Prostate gland (tissue), 2 donors: ENCODE results near the gene CCDC83. TPM values are rescaled to one million over a fixed set of nuclear protein-coding genes. Genes with fewer than 3 reads are reported as not detected.

Source experiments
- DNase-seq: peaks from one replicate; pipeline ENCODE4 v3.0.0-alpha.2; 2019; ENCODE audit warnings: low spot score
- H3K27ac ChIP-seq, 2 donors: fragments of 200-600 bp; sonication (generic); 2 replicates each; pipeline ENCODE4 v1.5.1; 2017 to 2019
- H3K27me3 ChIP-seq: fragments of 200-600 bp; sonication (generic); replicated peaks from 2 replicates; pipeline ENCODE4 v1.5.1; 2019; ENCODE audit not compliant: insufficient read depth
- H3K36me3 ChIP-seq, 2 donors: fragments of 200-600 bp; sonication (generic); 1 replicate in 1 of 2; 2 replicates in 1 of 2; pipeline versions ENCODE4 v1.5.1 to v1.8.1; 2017 to 2019
- H3K4me1 ChIP-seq: fragments of 200-600 bp; sonication (generic); replicated peaks from 2 replicates; pipeline ENCODE4 v1.5.1; 2019
- H3K4me3 ChIP-seq, 2 donors: fragments of 200-600 bp; sonication (generic); 2 replicates each; pipeline ENCODE4 v1.5.1; 2017 to 2019
- H3K9me3 ChIP-seq: fragments of 200-600 bp; sonication (generic); 2 replicates; pipeline ENCODE4 v1.5.1; 2017
- CTCF ChIP-seq, 4 experiments: fragments of 200-600 bp in 2 of 4; fragments of 450-650 bp in 2 of 4; sonication (generic) in 2 of 4; IDR thresholded peaks; 1 replicate in 3 of 4; 2 replicates in 1 of 4; pipeline ENCODE4 v1.5.1; 2016 to 2019; ENCODE audit warnings: antibody characterized with exemption in 4 of 4, mild to moderate bottlenecking in 2 of 4, moderate library complexity in 2 of 4
- POLR2A ChIP-seq: fragments of 450-650 bp; IDR thresholded peaks from one replicate; pipeline ENCODE4 v1.6.1; 2016; ENCODE audit warnings: antibody characterized with exemption, mild to moderate bottlenecking
- POLR2AphosphoS5 ChIP-seq: sonication (generic); formaldehyde crosslinking; IDR thresholded peaks from one replicate; pipeline ENCODE4 v1.6.1; 2017; ENCODE audit warnings: antibody characterized with exemption
- WGBS: methylation state at CpG from one replicate; pipeline ENCODE4 v1.1.5; 2018; 5-methylcytosine and 5-hydroxymethylcytosine counted together
- intact Hi-C: fragments of 100-400 bp; cut with DNase I; formaldehyde crosslinking; loops from one replicate; pipeline ENCODE4 v1.14.2; 2022
- total RNA-seq, 2 donors: library from RNA; depleted of rRNA; stranded (reverse); fragments of >200 nt; gene quantifications; one replicate each; pipeline ENCODE4 v1.1.0, GENCODE V29; 2016

Gene CCDC83
- total RNA-seq, 2 donors from 2014 or later: 12.5 TPM; not detected in 1

- Histone ChIP-seq H3K9me3 (no peaks in the 10 kb centered on the region), H3K27me3 (no peaks in the 10 kb centered on the region), H3K27ac (no peak overlapping the region), H3K4me3 (no peak overlapping the region), H3K36me3 (peaks cover 0 to 5% of the 10 kb centered on the region in 2 donors), H3K4me1 (no peaks in the 10 kb centered on the region)
- WGBS: 38% methylated on average over 2 of the region's 2 CpGs
- TF ChIP-seq POLR2A (no peak), CTCF (IDR thresholded peaks at IDR 0.05) (no peak), POLR2AphosphoS5 (no peak)
- intact Hi-C loops: no loop called here
- no peak for DNase-seq
Measured at GRCh38 chr11:85953491-85954143, 98.4 kb downstream of the CCDC83 start.

GRCh38 chr11:85955531-85955930, 100.3 kb downstream of the CCDC83 start:
- intact Hi-C loops: no loop called here
- TF ChIP-seq CTCF (IDR thresholded peaks at IDR 0.05) (no peak), POLR2A (no peak), POLR2AphosphoS5 (no peak)
- H3K27me3 ChIP-seq: no peaks in the 10 kb centered on the region
- no peak overlapping the region for H3K4me3 ChIP-seq
- H3K36me3 ChIP-seq: peaks cover 0 to 5% of the 10 kb centered on the region in 2 donors
- 74% methylated on average over 1 of the region's 1 CpG for WGBS
- no peaks in the 10 kb centered on the region for H3K9me3 ChIP-seq
- no peak overlapping the region for H3K27ac ChIP-seq
- no peak for DNase-seq
- H3K4me1 ChIP-seq: no peaks in the 10 kb centered on the region

- intact Hi-C loops: no loop called here
- no peak overlapping the region for H3K27ac ChIP-seq
- no peak overlapping the region for H3K4me3 ChIP-seq
- TF ChIP-seq POLR2A: no peak
- TF ChIP-seq CTCF (IDR thresholded peaks at IDR 0.05): no peak
- TF ChIP-seq POLR2AphosphoS5: no peak
- no peaks in the 10 kb centered on the region for H3K9me3 ChIP-seq
- DNase-seq: no peak
- H3K4me1 ChIP-seq: no peaks in the 10 kb centered on the region
- WGBS: 77% methylated on average over 3 of the region's 3 CpGs
- H3K27me3 ChIP-seq: no peaks in the 10 kb centered on the region
- peaks cover 0 to 5% of the 10 kb centered on the region in 2 donors for H3K36me3 ChIP-seq
Measured at GRCh38 chr11:85960678-85961077, 105.5 kb downstream of the CCDC83 start.

GRCh38 chr11:85961130-85961529, 105.9 kb downstream of the CCDC83 start:
- H3K27me3 ChIP-seq: no peaks in the 10 kb centered on the region
- H3K4me3 ChIP-seq: no peak overlapping the region
- no peak for TF ChIP-seq POLR2A
- no peaks in the 10 kb centered on the region for H3K9me3 ChIP-seq
- peaks cover 0 to 5% of the 10 kb centered on the region in 2 donors for H3K36me3 ChIP-seq
- no peaks in the 10 kb centered on the region for H3K4me1 ChIP-seq
- DNase-seq: no peak
- WGBS: 56% methylated on average over 6 of the region's 6 CpGs
- H3K27ac ChIP-seq: no peak overlapping the region
- intact Hi-C loops: no loop called here

GRCh38 chr11:85961930-85962363, 106.8 kb downstream of the CCDC83 start:
- DNase-seq: no peak
- Histone ChIP-seq H3K9me3 (no peaks in the 10 kb centered on the region), H3K27me3 (no peaks in the 10 kb centered on the region), H3K36me3 (no peaks in the 10 kb centered on the region), H3K27ac (no peak overlapping the region), H3K4me1 (no peaks in the 10 kb centered on the region), H3K4me3 (no peak overlapping the region)
- 48% methylated on average over 5 of the region's 5 CpGs for WGBS
- TF ChIP-seq POLR2AphosphoS5 (no peak), CTCF (IDR thresholded peaks at IDR 0.05) (no peak), POLR2A (no peak)
- intact Hi-C loops: no loop called here
